Activated B cell treated with CpG ODN at 0.5 μM for 24 hours (primary cell): ENCODE data around the gene ANKRD50. TPM values are rescaled to one million over a fixed set of nuclear protein-coding genes. Genes with fewer than 3 reads are reported as not detected.
A peak's percentile ranks its signal among the peaks of the same experiment; 100 is the strongest.

Source experiments
- ATAC-seq: fragments of 200-7000 bp; cut with Tn5 transposase; one replicate; pipeline ENCODE4 v1.10.0; 2021; ENCODE audit warnings: low read depth, mild to moderate bottlenecking, moderate library complexity
- CTCF ChIA-PET: fragments of 350-600 bp; sonication (Branson Sonifier 250); formaldehyde crosslinking; loops from one replicate; lab custom pipeline; 2021; ENCODE audit warnings: antibody characterized with exemption; lab: Charles Lee
- POLR2A ChIA-PET: fragments of 350-600 bp; sonication (Branson Sonifier 250); formaldehyde crosslinking; loops from one replicate; lab custom pipeline; 2021; ENCODE audit warnings: antibody characterized with exemption; lab: Charles Lee
- DNase-seq: peaks from one replicate; pipeline ENCODE4 v3.0.0; 2022
- H3K27ac Mint-ChIP-seq: one replicate; pipeline ENCODE4 v1.8.0; 2020; ENCODE audit warnings: mixed read lengths
- H3K27me3 Mint-ChIP-seq: one replicate; pipeline ENCODE4 v1.8.0; 2021; ENCODE audit warnings: mixed read lengths
- H3K36me3 Mint-ChIP-seq: one replicate; pipeline ENCODE4 v1.8.0; 2021; ENCODE audit warnings: low read depth, mixed read lengths
- H3K4me1 Mint-ChIP-seq: one replicate; pipeline ENCODE4 v1.8.0; 2021; ENCODE audit warnings: mixed read lengths
- H3K4me3 Mint-ChIP-seq: one replicate; pipeline ENCODE4 v1.8.0; 2020; ENCODE audit warnings: mild to moderate bottlenecking, mixed read lengths
- H3K9me3 Mint-ChIP-seq: one replicate; pipeline ENCODE4 v1.8.0; 2020; ENCODE audit warnings: mixed read lengths
- CTCF ChIP-seq: fragments of 200-600 bp; IDR thresholded peaks from one replicate; pipeline ENCODE4 v1.8.0; 2022; ENCODE audit warnings: antibody characterized with exemption, mild to moderate bottlenecking
- intact Hi-C: fragments of 100-400 bp; cut with micrococcal nuclease; formaldehyde crosslinking; loops from one replicate; pipeline ENCODE4 v1.15.1; 2024
- total RNA-seq: library from RNA; stranded (reverse); gene quantifications from 2 replicates; pipeline ENCODE4 v1.2.3, GENCODE V29; 2022

Gene ANKRD50
- total RNA-seq = 0.61 and 0.78 TPM in 2 replicates

- Mint-ChIP-seq H3K4me1 (peaks cover 8% of the 10 kb centered on the region), H3K4me3 (peak within 1 kb of the TSS; percentile 90), H3K27ac (peak within 1 kb of the TSS; percentile 63), H3K9me3 (no peaks in the 10 kb centered on the region), H3K27me3 (peaks cover 7% of the 10 kb centered on the region), H3K36me3 (peaks cover 2% of the 10 kb centered on the region)
- ATAC-seq (peak; percentile 80), DNase-seq (peak; percentile 59)
- CTCF ChIA-PET = no interaction called here
- POLR2A ChIA-PET = no interaction called here
- intact Hi-C loops = no loop called here
- no peak for TF ChIP-seq CTCF
Measured at GRCh38 chr4:124712372-124713184, at the start of gene ANKRD50. Gene ANKRD50 (minus strand): TSS chr4:124712732. CDS start chr4:124710511, 2,221 bp downstream.

- Mint-ChIP-seq H3K9me3 (no peaks in the 10 kb centered on the region), H3K4me1 (no peaks in the 10 kb centered on the region)
Measured at GRCh38 chr4:124757126-124757525, 44.6 kb upstream of the ANKRD50 start.

GRCh38 chr4:124754681-124755080 lies 42.1 kb upstream of the ANKRD50 start:
- no peak for DNase-seq
- ChIA-PET POLR2A (no interaction called here), CTCF (no interaction called here)
- Mint-ChIP-seq H3K4me3 (no peak overlapping the region), H3K4me1 (no peaks in the 10 kb centered on the region), H3K36me3 (no peaks in the 10 kb centered on the region), H3K27ac (no peak overlapping the region), H3K9me3 (no peaks in the 10 kb centered on the region), H3K27me3 (no peaks in the 10 kb centered on the region)
- no peak for TF ChIP-seq CTCF
- no peak for ATAC-seq
- intact Hi-C loops = no loop called here

More at GRCh38 chr4:124757126-124757525, 44.6 kb upstream of the ANKRD50 start:
- TF ChIP-seq CTCF = no peak
- Mint-ChIP-seq H3K27me3 (no peaks in the 10 kb centered on the region), H3K27ac (no peak overlapping the region), H3K36me3 (no peaks in the 10 kb centered on the region), H3K4me3 (no peak overlapping the region)
- ChIA-PET POLR2A (no interaction called here), CTCF (no interaction called here)
- intact Hi-C loops = no loop called here
- ATAC-seq (no peak), DNase-seq (no peak)

GRCh38 chr4:124753941-124754581 lies 41.5 kb upstream of the ANKRD50 start:
- Mint-ChIP-seq H3K27me3 (no peaks in the 10 kb centered on the region), H3K4me1 (no peaks in the 10 kb centered on the region), H3K9me3 (no peaks in the 10 kb centered on the region), H3K4me3 (no peak overlapping the region), H3K27ac (no peak overlapping the region), H3K36me3 (no peaks in the 10 kb centered on the region)
- ChIA-PET CTCF (no interaction called here), POLR2A (no interaction called here)
- ATAC-seq (no peak), DNase-seq (no peak)
- TF ChIP-seq CTCF = no peak
- intact Hi-C loops = no loop called here

- intact Hi-C loops = no loop called here
- H3K27ac Mint-ChIP-seq = no peak overlapping the region
- no peaks in the 10 kb centered on the region for H3K9me3 Mint-ChIP-seq
- H3K4me1 Mint-ChIP-seq = no peaks in the 10 kb centered on the region
- CTCF ChIA-PET = no interaction called here
- no peak overlapping the region for H3K4me3 Mint-ChIP-seq
- no peak for TF ChIP-seq CTCF
- H3K27me3 Mint-ChIP-seq = no peaks in the 10 kb centered on the region
- no peaks in the 10 kb centered on the region for H3K36me3 Mint-ChIP-seq
- POLR2A ChIA-PET = no interaction called here
- ATAC-seq (no peak), DNase-seq (no peak)
Measured at GRCh38 chr4:124749421-124749820, 36.9 kb upstream of the ANKRD50 start.
